H1 (cell line): ENCODE results near the gene CROCC2.

Experiments used
- BRCA1 ChIP-seq: IDR thresholded peaks from 2 replicates; pipeline ENCODE4 v1.6.1; 2012; ENCODE audit warnings: low read depth, low read length, improper control_type of control experiment
- FOSL1 ChIP-seq: IDR thresholded peaks from 2 replicates; pipeline ENCODE4 v1.6.1; 2011; ENCODE audit warnings: mild to moderate bottlenecking, low read depth, low read length, moderate library complexity; ENCODE audit not compliant: insufficient read depth
- POLR2A ChIP-seq, 2 experiments: IDR thresholded peaks; 1 replicate in 1 of 2; 2 replicates in 1 of 2; pipeline ENCODE4 v1.6.1; 2011; ENCODE audit warnings: low read depth in 2 of 2, low read length in 2 of 2, mild to moderate bottlenecking in 2 of 2; ENCODE audit errors: control extremely low read depth in 1 of 2
- SUZ12 ChIP-seq: fragments of 200-600 bp; sonication (generic); IDR thresholded peaks from 2 replicates; pipeline ENCODE4 v1.6.1; 2012; ENCODE audit warnings: mild to moderate bottlenecking, inconsistent platforms, low read length, moderate library complexity, mixed read lengths
- TBP ChIP-seq: IDR thresholded peaks from 2 replicates; pipeline ENCODE4 v1.6.1; 2011; ENCODE audit warnings: low read depth, low read length, improper control_type of control experiment
- ZNF274 ChIP-seq: IDR thresholded peaks from 2 replicates; pipeline ENCODE4 v1.7.0; 2012; ENCODE audit warnings: low read length, borderline replicate concordance; ENCODE audit errors: extremely low read depth
- TF ChIP-seq, protein P1 (sequence below), 3 experiments: IDR thresholded peaks; 1 replicate in 2 of 3; 2 replicates in 1 of 3; pipeline versions ENCODE4 v1.5.1 to v1.6.1; 2011; ENCODE audit warnings: low read length in 3 of 3, mild to moderate bottlenecking in 3 of 3, inconsistent platforms in 2 of 3, low read depth in 1 of 3, moderate library complexity in 1 of 3; ENCODE audit not compliant: insufficient read depth in 1 of 3; ENCODE audit errors: control extremely low read depth in 1 of 3
- TF ChIP-seq, protein P2 (sequence below): IDR thresholded peaks from 2 replicates; pipeline ENCODE4 v1.6.1; 2011; ENCODE audit warnings: low read depth, mild to moderate bottlenecking, low read length; ENCODE audit not compliant: insufficient read depth
- TF ChIP-seq, protein P3 (sequence below): IDR thresholded peaks from 2 replicates; pipeline ENCODE4 v1.6.1; 2011; ENCODE audit warnings: low read length, improper control_type of control experiment

DNA sequence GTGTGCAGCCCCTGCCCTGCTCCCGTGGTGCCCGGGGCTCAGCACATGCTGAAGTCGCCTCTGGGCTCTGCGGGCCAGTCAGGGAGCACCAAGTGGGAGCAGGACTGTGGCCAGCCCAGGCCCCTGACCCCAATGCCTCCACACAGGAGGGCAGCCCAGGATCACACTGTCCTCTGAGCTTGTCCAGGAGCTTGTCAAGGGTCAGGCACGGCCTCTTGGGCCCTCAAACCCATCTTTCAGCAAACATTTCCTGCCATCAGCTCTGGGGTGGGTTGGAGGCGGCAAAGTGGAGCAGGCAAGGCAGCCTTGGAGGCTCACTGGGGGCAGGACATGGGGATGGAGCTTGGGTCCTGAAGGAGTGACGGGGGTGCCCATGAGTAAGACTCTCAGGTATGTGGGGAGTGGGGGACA lies 102.6 kb downstream of the CROCC2 start:
- TF ChIP-seq, protein P1, sequence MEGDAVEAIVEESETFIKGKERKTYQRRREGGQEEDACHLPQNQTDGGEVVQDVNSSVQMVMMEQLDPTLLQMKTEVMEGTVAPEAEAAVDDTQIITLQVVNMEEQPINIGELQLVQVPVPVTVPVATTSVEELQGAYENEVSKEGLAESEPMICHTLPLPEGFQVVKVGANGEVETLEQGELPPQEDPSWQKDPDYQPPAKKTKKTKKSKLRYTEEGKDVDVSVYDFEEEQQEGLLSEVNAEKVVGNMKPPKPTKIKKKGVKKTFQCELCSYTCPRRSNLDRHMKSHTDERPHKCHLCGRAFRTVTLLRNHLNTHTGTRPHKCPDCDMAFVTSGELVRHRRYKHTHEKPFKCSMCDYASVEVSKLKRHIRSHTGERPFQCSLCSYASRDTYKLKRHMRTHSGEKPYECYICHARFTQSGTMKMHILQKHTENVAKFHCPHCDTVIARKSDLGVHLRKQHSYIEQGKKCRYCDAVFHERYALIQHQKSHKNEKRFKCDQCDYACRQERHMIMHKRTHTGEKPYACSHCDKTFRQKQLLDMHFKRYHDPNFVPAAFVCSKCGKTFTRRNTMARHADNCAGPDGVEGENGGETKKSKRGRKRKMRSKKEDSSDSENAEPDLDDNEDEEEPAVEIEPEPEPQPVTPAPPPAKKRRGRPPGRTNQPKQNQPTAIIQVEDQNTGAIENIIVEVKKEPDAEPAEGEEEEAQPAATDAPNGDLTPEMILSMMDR (IDR thresholded peaks at IDR 0.05; ENCODE audit: control extremely low read depth in 1 of 3, insufficient read depth in 1 of 3, low read depth in 1 of 3, low read length in 3 of 3), result no peak
- TF ChIP-seq POLR2A (IDR thresholded peaks at IDR 0.05; ENCODE audit: control extremely low read depth in 1 of 2, low read depth in 2 of 2, low read length in 2 of 2) (no peak), TBP (no peak), FOSL1 (no peak), ZNF274 (no peak), BRCA1 (no peak), SUZ12 (no peak)
- TF ChIP-seq, protein P2, sequence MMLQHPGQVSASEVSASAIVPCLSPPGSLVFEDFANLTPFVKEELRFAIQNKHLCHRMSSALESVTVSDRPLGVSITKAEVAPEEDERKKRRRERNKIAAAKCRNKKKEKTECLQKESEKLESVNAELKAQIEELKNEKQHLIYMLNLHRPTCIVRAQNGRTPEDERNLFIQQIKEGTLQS, result no peak
- TF ChIP-seq, protein P3, sequence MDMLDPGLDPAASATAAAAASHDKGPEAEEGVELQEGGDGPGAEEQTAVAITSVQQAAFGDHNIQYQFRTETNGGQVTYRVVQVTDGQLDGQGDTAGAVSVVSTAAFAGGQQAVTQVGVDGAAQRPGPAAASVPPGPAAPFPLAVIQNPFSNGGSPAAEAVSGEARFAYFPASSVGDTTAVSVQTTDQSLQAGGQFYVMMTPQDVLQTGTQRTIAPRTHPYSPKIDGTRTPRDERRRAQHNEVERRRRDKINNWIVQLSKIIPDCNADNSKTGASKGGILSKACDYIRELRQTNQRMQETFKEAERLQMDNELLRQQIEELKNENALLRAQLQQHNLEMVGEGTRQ, result no peak
